Stimulated activated CD8-positive, alpha-beta memory T cell treated with anti-CD3 and anti-CD28 coated beads, Interleukin-15, amount 100 ng/mL, for 48 hours (primary cell): ENCODE data around the gene GARNL3.

ENCODE experiments used
- DNase-seq, 2 donors: peaks; one replicate each; pipeline ENCODE4 v3.0.0-alpha.2; 2020; ENCODE audit warnings: low read depth in 2 of 2

Gene GARNL3

DNA sequence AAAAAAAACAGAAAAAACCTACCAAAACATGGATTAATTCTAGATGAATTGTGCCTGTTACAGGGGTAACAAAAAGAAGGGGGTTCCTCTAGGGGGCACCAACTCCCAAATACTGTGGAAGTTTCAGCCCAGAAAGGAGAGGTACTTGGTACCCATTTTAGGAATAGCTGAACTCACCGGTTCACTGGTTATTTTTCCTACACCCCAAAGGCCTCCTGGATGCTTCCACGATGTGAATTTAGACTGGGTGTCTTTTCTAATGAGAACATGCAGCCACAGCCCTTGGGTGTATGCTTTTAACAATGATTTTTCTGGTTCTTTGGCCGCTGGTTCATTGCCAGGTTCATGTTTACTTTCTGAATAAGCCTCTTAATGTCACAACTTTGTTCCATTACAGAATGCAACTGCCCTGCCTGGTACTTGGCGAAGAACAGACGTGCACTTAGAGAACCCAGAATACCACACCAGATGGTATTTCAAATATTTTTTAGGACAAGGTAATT, 46.7 kb downstream of the GARNL3 start:
- DNase-seq: peak; percentile 4 to 5

DNA sequence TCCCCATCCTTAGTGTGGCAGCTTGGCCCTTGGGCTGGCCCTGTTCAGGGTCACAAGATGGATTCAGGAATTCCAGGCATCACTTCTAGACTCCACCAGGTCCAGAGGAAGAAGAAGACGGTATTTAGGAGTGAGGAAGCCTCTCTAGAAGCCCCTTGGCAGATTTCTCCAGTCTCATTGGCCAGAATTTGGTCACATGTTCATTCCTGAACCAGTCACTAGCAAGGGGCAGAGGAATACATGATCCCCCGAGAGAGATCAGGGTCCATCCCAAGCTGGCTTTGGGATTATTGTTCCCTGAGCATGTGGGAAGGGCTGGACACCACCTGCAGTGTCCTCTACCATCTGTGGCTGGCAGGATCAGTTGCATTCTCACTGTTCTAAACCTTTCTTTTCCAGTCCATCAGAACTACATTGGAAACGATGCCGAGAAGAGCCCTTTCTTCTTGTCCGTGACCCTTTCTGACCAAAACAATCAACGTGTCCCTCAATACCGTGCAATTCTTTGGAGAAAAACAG, 48.5 kb downstream of the GARNL3 start:
- no peak for DNase-seq

DNA sequence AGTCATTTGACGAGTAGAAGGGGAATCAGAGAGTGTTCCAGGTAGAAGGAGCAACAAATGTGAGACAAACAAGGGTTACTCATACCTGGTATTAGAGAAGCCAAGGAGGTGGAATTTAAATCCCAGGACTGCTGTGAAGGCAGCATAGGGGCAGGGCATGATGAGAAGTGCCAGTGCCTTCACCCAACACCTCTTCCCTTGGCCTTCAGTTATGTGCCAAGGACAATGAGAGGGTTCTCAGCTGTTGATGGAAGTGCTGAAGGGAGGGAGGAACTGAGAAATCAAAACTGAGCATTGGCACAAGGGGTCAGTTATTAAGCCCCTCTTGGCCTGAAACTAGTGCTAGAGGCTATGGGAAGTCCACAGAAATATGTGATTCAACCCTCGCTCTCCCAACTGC, 50.3 kb downstream of the GARNL3 start:
- DNase-seq: no peak

DNA sequence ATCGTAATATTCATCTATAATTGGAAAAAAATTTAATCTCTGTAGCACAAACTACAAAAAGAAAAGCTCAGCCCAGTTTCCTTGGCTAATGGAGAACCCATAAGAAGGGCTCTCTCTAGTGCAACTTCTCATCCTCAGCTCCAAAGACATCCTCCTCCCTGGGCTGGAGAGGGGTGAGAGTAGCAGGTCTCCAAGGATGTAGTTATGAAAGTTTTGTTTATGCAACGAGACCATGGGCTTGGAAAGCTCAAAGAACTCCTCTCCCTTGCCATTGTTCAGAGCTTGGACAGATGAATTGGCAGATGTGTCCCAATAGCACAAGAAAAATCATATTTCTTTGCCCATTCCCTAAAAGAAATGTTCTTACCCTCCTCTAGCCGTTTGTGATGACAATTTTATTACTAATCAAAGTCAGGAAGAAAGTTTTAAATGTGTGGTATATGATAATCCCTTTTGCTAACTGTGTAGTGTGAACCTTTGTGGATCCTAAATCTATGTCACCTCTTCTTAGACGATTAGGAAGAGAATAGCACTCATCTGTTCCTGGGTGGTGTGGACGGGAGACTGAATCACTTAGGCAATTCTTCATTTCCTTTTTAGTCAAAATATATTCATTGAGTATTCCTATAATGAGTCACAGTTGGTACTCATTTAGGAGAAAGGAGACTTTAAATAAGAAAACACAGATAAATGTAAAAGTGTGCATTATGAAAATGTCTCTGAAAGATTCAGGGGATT, 52.2 kb downstream of the GARNL3 start:
- DNase-seq: no peak

DNA sequence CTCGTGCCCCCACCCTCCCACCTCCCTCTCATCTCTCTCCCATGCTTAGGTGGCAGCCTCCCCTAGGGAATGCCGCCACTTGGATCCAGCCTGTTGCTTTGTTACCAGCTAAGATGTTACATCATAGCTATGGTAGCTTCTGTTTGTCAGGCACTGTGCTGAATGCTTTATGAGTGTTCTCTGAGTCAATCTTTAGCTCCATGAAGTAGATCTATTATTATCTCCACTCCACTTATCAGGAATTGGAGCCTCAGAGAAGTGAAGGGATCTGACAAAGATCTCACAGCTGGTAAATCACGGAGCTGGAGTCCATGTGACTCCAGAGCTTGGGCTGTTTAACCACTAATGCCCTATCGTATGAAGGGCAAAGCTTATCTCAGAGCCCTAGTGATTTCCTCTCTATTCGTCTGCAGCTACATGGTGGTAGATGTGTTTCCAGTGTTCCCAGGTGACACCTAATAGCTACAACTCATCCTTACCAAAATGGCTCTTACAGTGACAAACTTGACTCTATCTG, 54.1 kb downstream of the GARNL3 start:
- DNase-seq: no peak

DNA sequence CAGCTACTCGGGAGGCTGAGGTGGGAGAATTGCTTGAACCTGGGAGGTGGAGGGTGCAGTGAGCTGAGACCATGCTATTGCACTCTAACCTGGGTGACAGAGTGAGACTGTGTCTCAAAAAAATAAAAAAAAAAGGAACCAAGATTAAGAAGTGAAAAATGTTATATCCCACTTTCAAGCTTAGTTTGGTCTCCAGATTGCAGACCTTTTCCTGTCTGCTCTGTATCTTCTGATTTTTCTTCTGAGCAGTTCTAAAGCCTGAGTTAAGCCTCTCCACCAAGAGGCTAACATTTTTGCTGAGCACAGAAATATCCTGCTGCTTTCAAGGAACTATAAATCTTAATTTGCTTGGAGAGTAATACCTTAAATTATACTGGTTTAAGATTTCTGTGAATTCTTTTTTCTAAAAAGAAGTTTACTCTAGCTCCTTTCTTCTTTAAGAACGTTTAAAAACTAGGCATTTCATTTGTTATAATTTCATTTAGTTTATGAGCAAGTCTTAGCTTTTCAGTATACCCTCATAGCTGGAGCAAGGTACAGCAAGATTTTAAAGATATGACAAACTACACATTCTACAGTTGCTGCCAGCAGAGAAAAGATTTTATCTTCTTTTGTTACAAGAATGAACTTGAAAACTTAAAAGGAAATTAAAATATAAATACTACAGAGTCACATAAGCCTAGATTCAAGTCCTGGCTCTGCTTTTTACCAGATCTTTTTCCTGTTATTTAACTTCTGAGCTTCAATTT, 55.0 kb downstream of the GARNL3 start:
- no peak for DNase-seq

DNA sequence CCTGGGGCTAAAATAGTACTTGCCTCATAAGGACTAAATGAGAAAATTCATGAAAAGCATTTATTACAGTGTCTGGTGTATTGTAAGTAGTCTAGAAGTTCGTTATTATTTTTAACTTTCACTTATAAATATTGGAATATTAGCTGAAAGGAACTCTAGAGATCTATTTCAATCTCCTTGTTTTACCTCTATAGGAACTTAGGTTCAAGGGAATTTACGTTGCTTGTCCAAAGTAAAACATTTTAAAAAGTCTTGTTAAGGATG, 55.5 kb downstream of the GARNL3 start:
- DNase-seq: no peak

DNA sequence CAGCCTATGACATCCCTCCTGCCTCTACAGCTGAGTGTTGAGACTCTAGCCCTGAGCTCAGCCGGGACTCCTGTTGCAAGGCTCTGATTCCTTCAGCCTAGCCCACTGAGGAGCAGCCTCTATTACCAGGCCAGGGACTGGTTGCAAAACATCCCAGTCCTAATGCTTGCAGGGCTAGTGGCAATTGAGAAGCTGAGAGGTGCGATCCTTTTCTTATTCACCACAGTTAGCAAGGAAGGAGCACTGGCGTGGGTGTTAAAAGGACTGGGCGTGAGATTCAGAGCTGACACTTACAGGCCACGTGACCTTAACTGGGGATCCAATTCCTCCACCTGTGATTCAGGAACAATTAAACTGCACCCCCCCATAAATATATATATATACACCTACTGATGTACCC, 58.8 kb downstream of the GARNL3 start:
- DNase-seq: no peak

DNA sequence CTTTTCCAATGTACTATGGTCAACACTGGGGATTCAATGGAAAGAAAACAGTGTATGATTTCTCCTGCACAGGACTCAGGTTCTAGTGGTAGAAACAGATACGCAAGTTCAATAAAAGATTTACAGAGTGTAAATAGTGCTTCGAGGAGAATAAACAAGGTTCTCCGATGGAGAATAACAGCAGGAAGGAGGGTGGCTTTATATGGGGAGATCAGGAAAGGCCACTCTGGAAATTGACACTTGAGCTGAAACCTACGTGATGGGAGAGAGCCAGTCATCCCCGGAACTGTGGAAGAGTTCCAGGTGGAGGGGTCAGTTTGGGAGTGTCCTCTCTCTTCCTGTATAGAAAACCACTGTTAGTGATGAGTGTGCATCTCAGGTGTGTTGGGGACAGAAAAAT, 65.9 kb downstream of the GARNL3 start:
- DNase-seq: no peak

DNA sequence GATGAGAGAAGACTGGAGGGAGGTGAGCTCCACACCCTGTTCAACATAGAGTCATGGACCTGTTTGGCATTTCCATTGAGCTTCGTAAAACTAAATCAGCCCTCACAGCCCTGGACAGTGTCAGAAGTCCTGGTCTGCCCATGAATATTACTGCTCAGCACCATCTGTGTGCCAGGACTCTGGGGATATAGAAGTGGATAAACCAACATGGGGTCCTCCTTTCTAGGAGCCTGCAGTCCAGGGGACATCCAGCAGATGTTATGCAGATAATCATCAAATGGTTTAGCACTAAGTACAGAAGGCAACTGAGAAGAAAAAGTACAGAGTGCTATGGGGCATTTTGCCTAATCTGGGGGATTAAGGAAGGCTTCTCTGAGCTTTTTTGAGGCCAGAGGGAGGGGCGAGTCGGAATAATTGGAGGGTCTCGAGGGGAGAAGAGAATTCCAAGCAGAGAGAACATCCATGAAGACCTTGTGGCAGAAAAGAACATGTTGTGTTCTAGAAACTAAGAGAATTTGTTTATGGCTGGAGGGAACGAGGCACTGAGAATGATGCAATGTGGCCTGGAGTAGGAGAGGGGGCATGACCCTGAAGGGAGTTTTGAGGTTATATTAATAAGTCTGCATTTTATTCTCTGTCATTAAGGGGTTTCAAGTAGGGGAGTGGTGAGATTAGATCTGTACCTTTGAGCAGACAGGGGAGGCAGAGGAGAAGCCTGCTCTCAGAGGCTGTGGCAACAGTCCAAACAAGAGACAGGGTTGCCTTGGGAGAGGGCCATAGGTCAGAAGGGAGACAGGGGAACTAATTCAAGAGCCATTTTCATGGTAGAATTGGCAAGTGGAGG, 68.9 kb downstream of the GARNL3 start:
- no peak for DNase-seq

DNA sequence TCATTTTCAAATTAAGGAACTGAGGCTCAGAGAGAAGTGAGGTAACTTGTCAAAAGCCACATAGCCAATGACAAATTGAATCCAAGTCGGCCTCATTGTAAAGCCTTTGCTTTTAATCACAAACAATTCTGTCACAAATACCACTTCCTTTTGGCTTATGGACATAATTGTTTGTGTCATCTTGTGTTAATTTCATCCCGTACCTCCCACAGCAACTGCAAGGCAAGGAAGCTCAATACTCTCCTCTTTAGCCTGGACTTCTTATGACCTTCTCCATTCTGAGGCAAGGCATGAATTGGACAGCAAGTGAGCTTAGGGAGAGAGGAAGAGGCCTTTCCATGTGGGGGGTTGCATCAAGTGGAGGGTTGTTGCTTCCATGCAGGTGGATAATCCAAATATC, 70.2 kb downstream of the GARNL3 start:
- no peak for DNase-seq

DNA sequence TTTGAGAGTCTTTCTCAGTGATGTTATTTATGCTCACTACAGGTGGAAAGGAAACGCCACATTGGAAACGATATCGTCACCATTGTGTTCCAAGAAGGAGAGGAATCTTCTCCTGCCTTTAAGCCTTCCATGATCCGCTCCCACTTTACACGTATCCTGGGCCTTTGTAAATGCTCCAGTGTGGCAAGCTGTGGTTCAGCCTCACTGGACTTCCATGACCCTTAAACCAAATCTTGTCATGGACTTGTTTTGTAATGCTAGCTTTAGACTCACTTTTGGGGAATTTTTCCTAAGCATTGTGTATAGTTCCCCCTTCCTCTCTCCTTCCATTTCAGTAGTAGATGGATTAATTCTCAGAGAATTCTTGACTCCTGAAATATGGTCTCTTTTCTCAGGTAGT, 71.5 kb downstream of the GARNL3 start:
- no peak for DNase-seq

DNA sequence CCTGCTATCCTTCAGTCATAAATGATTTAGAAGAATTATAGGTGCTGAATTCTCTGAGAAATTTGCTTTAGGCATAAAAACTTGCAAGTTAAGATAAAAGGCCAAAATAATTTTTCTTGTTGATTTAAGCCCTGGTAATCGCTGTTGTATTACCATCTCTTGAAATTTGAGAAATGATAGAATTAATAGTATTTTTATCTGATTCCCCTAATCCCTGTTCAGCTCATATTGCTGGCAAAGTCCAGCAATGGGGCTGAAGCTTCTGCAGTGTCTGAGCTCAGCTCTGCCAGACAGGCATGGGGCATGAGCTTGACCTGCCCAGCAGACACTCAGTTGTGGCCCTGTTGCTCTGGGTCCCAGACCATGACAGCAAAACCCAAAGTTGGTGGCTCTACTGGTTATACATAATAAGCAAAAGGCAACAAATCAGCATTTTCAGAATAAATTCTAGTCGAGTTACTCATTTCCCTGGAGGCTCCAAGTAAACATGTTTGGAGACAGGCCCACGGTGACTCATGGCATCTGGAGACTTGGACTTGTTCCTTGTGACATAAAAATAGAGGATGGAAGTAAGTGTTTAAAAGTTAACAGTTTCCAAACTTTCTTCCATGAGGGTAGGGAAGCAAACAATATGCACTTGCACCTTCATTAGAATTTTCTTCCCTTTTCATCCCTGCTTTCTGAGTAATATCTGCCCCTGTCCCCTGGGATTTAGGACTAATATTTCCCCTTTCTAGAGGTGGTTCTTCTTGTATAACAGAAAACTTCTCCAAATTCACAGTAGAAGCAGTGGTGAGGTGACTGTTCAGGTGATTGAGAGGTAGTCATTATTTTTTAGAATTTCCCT, 72.2 kb downstream of the GARNL3 start:
- DNase-seq: no peak

DNA sequence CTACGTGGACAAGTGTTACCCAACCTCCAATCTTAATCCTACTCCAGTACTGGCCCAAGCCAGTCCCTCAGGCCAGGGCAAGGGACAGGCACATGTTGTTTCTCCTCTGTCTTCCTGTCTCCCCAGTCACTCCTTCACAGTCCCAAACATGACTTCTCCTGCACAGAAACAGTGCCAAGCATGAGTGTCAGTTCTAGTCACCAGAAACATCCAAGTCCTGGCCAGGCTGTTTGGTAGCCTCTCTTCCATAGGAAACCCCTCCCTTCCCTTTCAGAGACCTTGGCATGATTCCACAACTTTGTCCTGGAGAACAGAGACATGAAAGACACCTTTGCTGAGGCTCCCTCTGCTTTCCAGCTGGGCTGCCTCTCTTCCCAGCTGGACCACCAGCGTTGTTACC, 76.1 kb downstream of the GARNL3 start:
- DNase-seq: no peak

DNA sequence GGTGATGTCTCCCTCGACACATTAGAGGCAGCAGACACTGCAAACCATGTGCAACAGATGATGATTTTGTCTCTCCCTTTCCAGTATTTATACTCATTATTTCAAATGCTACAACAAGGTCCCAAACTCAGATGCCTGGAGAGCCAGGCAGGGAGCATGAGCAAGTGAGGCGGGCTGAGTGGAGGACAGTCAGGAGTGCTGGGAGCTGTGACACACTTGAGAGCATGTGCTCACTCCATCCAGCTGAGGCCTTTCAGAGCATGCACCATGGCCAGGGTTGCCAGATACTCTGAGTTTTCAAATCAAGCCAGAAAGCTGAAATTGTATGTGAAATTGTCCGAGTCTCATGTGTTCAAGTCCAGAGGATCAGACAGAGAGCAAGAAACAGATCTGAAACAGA, 76.6 kb downstream of the GARNL3 start:
- no peak for DNase-seq

DNA sequence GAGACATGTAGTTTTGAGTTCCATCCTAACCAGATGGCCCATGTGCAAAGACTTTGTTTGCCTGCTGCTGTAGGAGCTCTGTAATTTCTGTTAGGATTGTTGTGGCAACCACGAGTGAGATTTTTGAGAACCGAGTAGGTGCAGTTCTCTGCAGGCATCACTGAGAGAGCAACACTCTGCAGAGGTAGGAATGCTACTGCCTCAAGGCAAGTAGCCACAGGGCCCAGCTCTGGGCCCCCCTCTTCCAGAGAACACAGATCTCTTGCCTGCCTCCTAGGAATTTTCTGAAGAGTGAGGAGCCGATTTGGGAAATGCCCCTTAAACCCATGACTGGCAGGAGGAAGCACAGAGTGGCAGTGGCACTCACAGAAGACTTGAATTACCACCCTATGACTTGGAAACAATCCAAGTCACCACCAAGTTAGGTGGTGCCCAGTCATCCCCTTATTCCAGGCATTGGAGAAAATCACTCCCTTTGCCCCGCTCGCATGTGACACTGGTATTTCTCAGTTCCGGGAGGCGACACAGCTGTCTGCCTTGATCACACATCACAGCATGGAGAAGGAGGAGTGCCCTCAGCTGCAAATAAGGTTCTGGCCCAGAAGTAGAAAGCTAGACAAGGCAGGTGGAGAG, 79.9 kb downstream of the GARNL3 start:
- DNase-seq: no peak

DNA sequence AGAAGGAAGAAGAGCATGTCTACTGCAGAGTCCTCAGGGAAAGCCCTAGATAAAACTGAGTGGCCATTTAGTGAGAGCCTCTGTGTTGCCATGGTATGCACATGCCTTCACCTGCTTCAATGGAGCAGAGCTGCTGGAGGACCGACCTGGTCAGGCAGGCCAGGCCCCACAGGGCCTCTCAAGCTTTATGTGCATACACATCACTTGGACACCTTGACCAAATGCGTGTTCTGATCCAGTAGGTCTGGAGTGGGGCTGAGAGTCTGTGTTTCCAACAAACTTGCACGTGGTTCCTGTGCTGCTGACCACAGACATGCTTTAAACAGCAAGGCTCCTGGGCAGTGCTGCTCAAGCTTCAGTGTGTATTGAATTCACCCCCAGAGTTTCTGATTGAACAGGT, 81.0 kb downstream of the GARNL3 start:
- no peak for DNase-seq

DNA sequence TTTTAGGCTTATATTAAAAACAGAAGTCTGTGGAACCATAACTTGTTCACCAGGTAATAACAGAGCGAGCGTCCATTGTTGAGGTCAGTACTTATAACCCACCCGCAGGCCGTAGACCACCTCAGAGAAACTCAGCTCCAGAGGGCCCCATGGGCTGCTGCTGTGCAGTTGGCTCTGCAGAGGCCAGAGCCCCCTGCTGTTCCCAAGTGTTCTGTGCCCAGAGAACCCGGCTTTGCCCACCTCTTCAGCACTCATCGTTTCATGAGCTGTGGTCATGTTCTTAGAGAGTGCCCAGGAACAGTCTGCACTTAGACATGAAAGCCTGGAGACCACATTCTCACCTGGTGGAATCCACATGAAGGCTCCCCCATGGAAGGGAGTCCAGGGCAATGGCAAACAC, 82.0 kb downstream of the GARNL3 start:
- DNase-seq: no peak

DNA sequence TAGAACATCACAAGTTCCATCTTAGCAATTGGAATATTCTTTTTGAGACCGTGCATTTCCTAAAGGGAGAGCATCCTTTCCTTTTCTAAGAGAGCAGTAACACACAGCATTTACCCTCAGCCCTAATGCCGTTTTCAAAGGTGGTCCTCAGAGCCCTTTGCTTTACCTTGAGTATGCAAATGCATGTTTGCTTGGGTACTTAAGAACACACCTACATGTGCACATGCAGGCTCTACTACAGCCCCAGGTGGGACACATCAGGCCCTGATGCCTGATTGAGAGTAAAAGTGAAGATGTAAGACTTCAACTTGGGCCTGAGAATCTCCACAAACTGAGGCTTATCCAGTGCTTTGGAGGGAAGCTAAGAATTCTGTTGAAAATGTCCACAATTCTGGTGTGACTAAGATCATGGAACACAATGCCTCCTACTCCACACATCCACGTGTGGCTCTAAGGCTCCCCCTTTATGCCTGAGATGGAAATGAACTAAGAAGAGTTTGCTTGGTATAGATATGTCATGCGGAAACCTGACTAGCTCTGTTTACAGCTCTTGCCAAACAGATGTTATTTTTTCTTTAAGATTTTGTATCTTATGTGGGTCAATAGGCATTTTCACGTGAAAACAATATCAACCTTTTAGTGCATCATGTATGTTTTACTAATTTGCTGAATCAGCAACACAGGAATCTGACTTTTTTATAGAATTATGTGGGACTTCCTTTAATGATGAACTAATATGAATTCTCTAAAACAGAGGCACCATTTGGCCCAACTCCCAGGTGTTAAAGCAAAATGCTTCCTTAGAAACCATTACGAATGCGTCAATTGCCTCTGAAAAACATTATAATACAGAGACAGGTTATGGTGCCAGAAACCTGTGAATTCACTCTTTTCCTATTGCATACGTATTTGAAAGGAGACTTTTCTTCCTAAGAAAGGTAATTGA, 83.5 kb downstream of the GARNL3 start:
- DNase-seq: no peak
